Lower leg skin (tissue), 3 donors: ENCODE measurements around the gene STK10.

Source experiments
- CTCF ChIP-seq, 3 donors: fragments of 450-650 bp; IDR thresholded peaks; one replicate each; pipeline ENCODE4 v1.5.1; 2016; ENCODE audit warnings: antibody characterized with exemption in 3 of 3, mild to moderate bottlenecking in 3 of 3, moderate library complexity in 2 of 3
- POLR2A ChIP-seq, 2 donors: fragments of 450-650 bp; IDR thresholded peaks; one replicate each; pipeline ENCODE4 v1.6.1; 2016 to 2017; ENCODE audit warnings: antibody characterized with exemption in 2 of 2, mild to moderate bottlenecking in 1 of 2, moderate library complexity in 1 of 2

- TF ChIP-seq CTCF (IDR thresholded peaks at IDR 0.05), result no peak
- TF ChIP-seq POLR2A (IDR thresholded peaks at IDR 0.05), result no peak
Observed at GRCh38 chr5:172133359-172134029, 54.5 kb downstream of the STK10 start.
